Femur (tissue), 1 donor: ENCODE measurements around the gene AASDHPPT.
A peak's percentile ranks its signal among the peaks of the same experiment; 100 is the strongest.
"Not testable (repeated sequence)": the region's sequence is repeated elsewhere in the genome, so short reads cannot be mapped to it uniquely, and the experiment has no call there.

ENCODE experiments used
- DNase-seq: peaks from one replicate; pipeline ENCODE4 v3.0.0-alpha.2; 2017

AASDHPPT gene

GRCh38 chr11:106077609-106078455, at the start of gene AASDHPPT:
Gene AASDHPPT, plus strand, starts transcription at chr11:106077662. Its CDS starts 49 bp downstream, at chr11:106077711.
- peak; percentile 40 for DNase-seq

- no peak for DNase-seq
Observed at GRCh38 chr11:106030609-106031008, 46.9 kb upstream of the AASDHPPT start.

GRCh38 chr11:106031202-106031810, 46.2 kb upstream of the AASDHPPT start:
- no peak for DNase-seq

- no peak for DNase-seq
Observed at GRCh38 chr11:106031936-106032335, 45.5 kb upstream of the AASDHPPT start.

- DNase-seq = no peak
Observed at GRCh38 chr11:106032861-106033260, 44.6 kb upstream of the AASDHPPT start.

- no peak for DNase-seq
Observed at GRCh38 chr11:106043540-106043939, 33.9 kb upstream of the AASDHPPT start.

- DNase-seq = no peak
Observed at GRCh38 chr11:106047631-106048030, 29.8 kb upstream of the AASDHPPT start.

GRCh38 chr11:106049727-106050476, 27.6 kb upstream of the AASDHPPT start:
- DNase-seq = no peak

- no peak for DNase-seq
Observed at GRCh38 chr11:106051103-106051502, 26.4 kb upstream of the AASDHPPT start.

- not testable (repeated sequence) for DNase-seq
Observed at GRCh38 chr11:106058377-106058776, 19.1 kb upstream of the AASDHPPT start.

GRCh38 chr11:106059617-106060016, 17.8 kb upstream of the AASDHPPT start:
- DNase-seq = no peak

GRCh38 chr11:106061249-106061784, 16.1 kb upstream of the AASDHPPT start:
- no peak for DNase-seq

GRCh38 chr11:106061954-106062949, 15.2 kb upstream of the AASDHPPT start:
- DNase-seq = no peak

GRCh38 chr11:106063009-106063408, 14.5 kb upstream of the AASDHPPT start:
- no peak for DNase-seq

- no peak for DNase-seq
Observed at GRCh38 chr11:106070606-106071005, 6.9 kb upstream of the AASDHPPT start.

GRCh38 chr11:106072804-106073203, 4.7 kb upstream of the AASDHPPT start:
- DNase-seq = no peak

GRCh38 chr11:106076171-106076918, 1.1 kb upstream of the AASDHPPT start:
- peak; percentile 33 for DNase-seq

GRCh38 chr11:106076919-106077608, 398 bp upstream of the AASDHPPT start, which contains the start of gene KBTBD3:
Gene KBTBD3, minus strand, starts transcription at chr11:106077347. Its CDS starts 18,250 bp downstream, at chr11:106059097.
- DNase-seq = peak; percentile 100

GRCh38 chr11:106082096-106082495, 4.6 kb downstream of the AASDHPPT start:
- no peak for DNase-seq

- no peak for DNase-seq
Observed at GRCh38 chr11:106086135-106086534, 8.7 kb downstream of the AASDHPPT start.
